Neural cell (in vitro differentiated cells): ENCODE results near the gene HEYL. TPM values are rescaled to one million over a fixed set of nuclear protein-coding genes. Genes with fewer than 3 reads are reported as not detected.

Source experiments
- H2AFZ ChIP-seq: fragments of 200-600, 300-800 bp; sonication (generic), shearing (Covaris generic); 2 replicates; pipeline ENCODE4 v1.6.0; 2014; ENCODE audit warnings: low read depth, mild to moderate bottlenecking, antibody characterized with exemption, low read length, moderate library complexity
- H3F3A ChIP-seq: fragments of 200-600 bp; shearing (Covaris generic); 2 replicates; pipeline ENCODE4 v1.6.1; 2016; ENCODE audit warnings: mild to moderate bottlenecking, moderate library complexity, mixed read lengths, antibody characterized with exemption, low read length; ENCODE audit not compliant: insufficient read depth, poor library complexity, severe bottlenecking
- H3K27ac ChIP-seq: fragments of 200-600, 300-800 bp; sonication (generic), shearing (Covaris generic); 2 replicates; pipeline ENCODE4 v1.5.1; 2014; ENCODE audit warnings: mild to moderate bottlenecking, low read length, moderate library complexity
- H3K27me3 ChIP-seq: fragments of 300-800, 200-600 bp; sonication (generic), shearing (Covaris generic); 2 replicates; pipeline ENCODE4 v1.6.0; 2014; ENCODE audit warnings: mild to moderate bottlenecking, low read depth, low read length, moderate library complexity; ENCODE audit not compliant: insufficient read depth
- H3K36me3 ChIP-seq: fragments of 300-800, 200-600 bp; sonication (generic), shearing (Covaris generic); 2 replicates; pipeline ENCODE4 v1.5.1; 2014; ENCODE audit warnings: mild to moderate bottlenecking, antibody characterized with exemption, low read length, moderate library complexity; ENCODE audit not compliant: insufficient read depth
- H3K4me2 ChIP-seq: fragments of 300-800, 200-600 bp; sonication (generic), shearing (Covaris generic); 2 replicates; pipeline ENCODE4 v1.6.0; 2014; ENCODE audit warnings: mild to moderate bottlenecking, low read length
- H3K4me3 ChIP-seq: fragments of 300-800, 200-600 bp; sonication (generic), shearing (Covaris generic); 2 replicates; pipeline ENCODE4 v1.5.1; 2014; ENCODE audit warnings: mild to moderate bottlenecking, low read length, moderate library complexity
- H3K79me2 ChIP-seq: fragments of 200-600 bp; shearing (Covaris generic); replicated peaks from 2 replicates; pipeline ENCODE4 v1.6.0; 2014; ENCODE audit warnings: mild to moderate bottlenecking, low read length, moderate library complexity; ENCODE audit not compliant: insufficient read depth
- H3K9ac ChIP-seq: fragments of 300-800, 200-600 bp; sonication (generic), shearing (Covaris generic); 2 replicates; pipeline ENCODE4 v1.6.1; 2016; ENCODE audit warnings: mild to moderate bottlenecking, low read length, mixed read lengths
- H3K9me2 ChIP-seq: fragments of 200-600 bp; shearing (Covaris generic); 2 replicates; pipeline ENCODE4 v1.6.1; 2016; ENCODE audit warnings: mild to moderate bottlenecking, low read length, mixed read lengths; ENCODE audit not compliant: insufficient read depth
- H3K9me3 ChIP-seq: fragments of 200-600, 300-800 bp; sonication (generic), shearing (Covaris generic); 2 replicates; pipeline ENCODE4 v1.6.1; 2016; ENCODE audit warnings: mild to moderate bottlenecking, mixed run types, low read length, moderate library complexity, mixed read lengths
- H4K20me1 ChIP-seq: fragments of 200-600 bp; shearing (Covaris generic); 2 replicates; pipeline ENCODE4 v1.6.1; 2016; ENCODE audit warnings: mild to moderate bottlenecking, mixed run types; ENCODE audit not compliant: insufficient read depth
- CTCF ChIP-seq: fragments of 450-650 bp; IDR thresholded peaks from 2 replicates; pipeline ENCODE4 v1.5.1; 2014; ENCODE audit warnings: antibody characterized with exemption, mild to moderate bottlenecking, moderate library complexity; ENCODE audit not compliant: poor library complexity, severe bottlenecking
- EP300 ChIP-seq: fragments of 450-650 bp; conservative IDR thresholded peaks from 2 replicates; pipeline ENCODE4 v1.6.1; 2014; ENCODE audit warnings: antibody characterized with exemption, mild to moderate bottlenecking, moderate library complexity; ENCODE audit not compliant: poor library complexity, severe bottlenecking
- EZH2 ChIP-seq: fragments of 200-600, 300-800 bp; shearing (Covaris generic), sonication (generic); IDR thresholded peaks from 2 replicates; pipeline ENCODE4 v1.6.1; 2014; ENCODE audit warnings: antibody characterized with exemption, low read length, borderline replicate concordance, mild to moderate bottlenecking; ENCODE audit not compliant: insufficient read depth, poor library complexity, severe bottlenecking
- MXI1 ChIP-seq: fragments of 450-650 bp; conservative IDR thresholded peaks from 2 replicates; pipeline ENCODE4 v1.6.1; 2014; ENCODE audit warnings: antibody characterized with exemption, mild to moderate bottlenecking; ENCODE audit not compliant: poor library complexity, severe bottlenecking
- POLR2AphosphoS5 ChIP-seq: IDR thresholded peaks from 2 replicates; pipeline ENCODE4 v1.6.1; 2012
- RAD21 ChIP-seq: fragments of 450-650 bp; conservative IDR thresholded peaks from 2 replicates; pipeline ENCODE4 v1.6.1; 2014; ENCODE audit warnings: antibody characterized with exemption, mild to moderate bottlenecking, moderate library complexity
- REST ChIP-seq: IDR thresholded peaks from 2 replicates; pipeline ENCODE4 v1.6.1; 2012; ENCODE audit warnings: borderline replicate concordance
- SMC3 ChIP-seq: fragments of 450-650 bp; conservative IDR thresholded peaks from 2 replicates; pipeline ENCODE4 v1.6.1; 2014; ENCODE audit warnings: antibody characterized with exemption, mild to moderate bottlenecking, moderate library complexity; ENCODE audit not compliant: poor library complexity
- TAF1 ChIP-seq: IDR thresholded peaks from 2 replicates; pipeline ENCODE4 v1.6.1; 2012; ENCODE audit warnings: low read depth
- polyA plus RNA-seq: library from polyadenylated mRNA; depleted of rRNA; stranded (reverse); fragments of >200 nt; gene quantifications from 2 replicates; pipeline ENCODE4 v1.2.3, GENCODE V29; 2014

The HEYL gene
- polyA plus RNA-seq, 1 donor from 2014 or later = not detected

GRCh38 chr1:39623053-39623452 lies 16.4 kb downstream of the HEYL start:
- no peak overlapping the region for H3K9ac ChIP-seq
- H3K9me3 ChIP-seq = no peaks in the 10 kb centered on the region
- no peak for TF ChIP-seq EP300
- no peak for TF ChIP-seq CTCF
- no peak for TF ChIP-seq POLR2AphosphoS5
- TF ChIP-seq RAD21 = no peak
- no peak for TF ChIP-seq EZH2
- no peak overlapping the region for H3K4me3 ChIP-seq
- H3K9me2 ChIP-seq = no peaks in the 10 kb centered on the region
- H3F3A ChIP-seq = no peaks in the 10 kb centered on the region
- H3K27me3 ChIP-seq = no peaks in the 10 kb centered on the region
- no peak overlapping the region for H2AFZ ChIP-seq
- H3K36me3 ChIP-seq = no peaks in the 10 kb centered on the region
- H4K20me1 ChIP-seq = no peaks in the 10 kb centered on the region
- no peaks in the 10 kb centered on the region for H3K79me2 ChIP-seq
- H3K4me2 ChIP-seq = no peak overlapping the region
- H3K27ac ChIP-seq = no peak overlapping the region

- Histone ChIP-seq H3K79me2 (no peaks in the 10 kb centered on the region), H2AFZ (no peak overlapping the region), H3F3A (no peaks in the 10 kb centered on the region), H3K27me3 (no peaks in the 10 kb centered on the region), H3K27ac (no peak overlapping the region), H3K9ac (no peak overlapping the region), H4K20me1 (no peaks in the 10 kb centered on the region), H3K9me3 (no peaks in the 10 kb centered on the region), H3K4me3 (no peak overlapping the region), H3K36me3 (no peaks in the 10 kb centered on the region), H3K4me2 (no peak overlapping the region), H3K9me2 (no peaks in the 10 kb centered on the region)
- TF ChIP-seq TAF1 = no peak
- TF ChIP-seq RAD21 = no peak
- no peak for TF ChIP-seq CTCF
- TF ChIP-seq POLR2AphosphoS5 = no peak
- TF ChIP-seq EZH2 = no peak
- no peak for TF ChIP-seq SMC3
- no peak for TF ChIP-seq EP300
- no peak for TF ChIP-seq MXI1
- TF ChIP-seq REST = no peak
Observed at GRCh38 chr1:39622427-39622826, 17.0 kb downstream of the HEYL start.
